DMS53 (cell line): Measurements from ENCODE around the gene BMERB1.
"Not testable (repeated sequence)": the region's sequence is repeated elsewhere in the genome, so short reads cannot be mapped to it uniquely, and the experiment has no call there.

Experiments used
- DNase-seq: peaks from one replicate; lab custom pipeline; 2025; lab: John Stamatoyannopoulos, UW

The BMERB1 gene

DNA sequence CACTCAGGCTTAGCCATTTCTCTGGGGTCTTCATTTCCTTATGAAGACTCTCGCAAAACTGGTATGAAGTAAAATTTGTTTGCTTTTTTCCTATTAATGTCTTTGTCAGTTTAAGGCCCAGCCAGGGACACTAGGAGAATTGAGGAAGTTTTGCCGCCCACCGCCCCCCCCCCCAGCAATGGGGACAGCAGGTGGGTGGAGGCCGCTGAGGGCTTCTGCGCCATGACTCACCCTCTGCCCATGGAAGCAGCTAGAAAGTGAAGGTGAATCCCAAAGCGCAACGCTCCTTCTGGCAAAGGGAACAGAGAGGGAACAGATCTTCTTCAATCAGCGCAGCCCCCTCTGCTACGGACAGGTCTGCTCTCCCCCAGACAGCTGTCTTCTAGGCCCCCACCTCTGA, 158.8 kb downstream of the BMERB1 start:
- no peak for DNase-seq

DNA sequence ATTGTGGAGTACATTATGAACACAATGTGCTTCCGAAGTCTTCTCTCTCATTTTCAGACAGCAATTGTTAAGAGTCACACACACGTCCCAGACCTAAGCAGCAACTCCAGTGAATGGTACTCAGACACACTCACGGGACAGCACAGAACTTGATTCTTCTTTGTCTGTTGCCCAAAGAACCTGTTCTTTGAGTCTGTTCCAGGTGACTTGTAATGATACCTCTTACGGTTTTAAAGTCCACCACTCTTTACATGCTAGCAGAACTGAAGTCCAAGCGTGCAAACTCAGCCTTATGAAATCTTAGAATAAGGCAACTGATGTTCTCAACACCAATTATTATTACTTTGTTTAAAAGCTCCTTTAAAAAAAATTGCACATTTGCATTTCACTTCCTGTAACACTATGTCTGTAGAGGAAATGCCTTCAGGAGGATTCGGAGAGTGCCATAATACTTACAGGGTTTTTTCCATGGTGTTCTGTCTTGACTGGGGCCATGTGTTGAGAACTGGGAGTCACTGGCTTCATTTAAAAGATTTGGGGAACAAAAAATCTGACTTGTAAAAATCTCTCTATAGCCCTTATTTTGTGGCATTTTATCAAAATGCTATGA, 160.4 kb downstream of the BMERB1 start:
- DNase-seq = peak; percentile 73

GRCh38 chr16:15597135-15597534, 162.7 kb downstream of the BMERB1 start:
- no peak for DNase-seq

GRCh38 chr16:15597822-15598647, 163.6 kb downstream of the BMERB1 start:
- no peak for DNase-seq

DNA sequence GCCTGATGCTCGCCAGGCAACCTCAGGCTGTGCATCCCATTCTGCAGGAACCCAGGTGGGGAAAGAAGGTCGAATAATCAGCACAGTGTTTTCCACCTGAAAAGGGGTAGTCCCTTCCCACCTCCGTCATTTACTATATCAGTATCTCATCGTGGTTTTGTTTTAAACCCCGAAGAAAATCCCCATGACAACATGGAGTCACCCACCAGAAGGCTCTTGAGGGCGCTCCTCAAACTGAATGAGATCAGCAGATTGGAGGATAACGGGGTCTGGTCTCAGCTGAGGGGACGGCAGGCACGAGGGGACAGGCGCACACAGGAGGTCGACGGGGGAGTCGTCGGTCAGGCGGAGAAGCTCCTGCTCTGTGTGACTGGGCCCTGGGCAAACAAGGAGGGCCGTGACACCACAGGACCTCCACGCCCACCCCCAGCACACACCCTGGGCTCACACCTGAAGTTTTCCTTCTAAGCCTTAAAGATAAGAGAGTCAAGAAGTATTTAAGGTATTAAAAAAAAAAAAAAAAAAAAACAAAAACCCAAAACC, 164.3 kb downstream of the BMERB1 start:
- DNase-seq = no peak

DNA sequence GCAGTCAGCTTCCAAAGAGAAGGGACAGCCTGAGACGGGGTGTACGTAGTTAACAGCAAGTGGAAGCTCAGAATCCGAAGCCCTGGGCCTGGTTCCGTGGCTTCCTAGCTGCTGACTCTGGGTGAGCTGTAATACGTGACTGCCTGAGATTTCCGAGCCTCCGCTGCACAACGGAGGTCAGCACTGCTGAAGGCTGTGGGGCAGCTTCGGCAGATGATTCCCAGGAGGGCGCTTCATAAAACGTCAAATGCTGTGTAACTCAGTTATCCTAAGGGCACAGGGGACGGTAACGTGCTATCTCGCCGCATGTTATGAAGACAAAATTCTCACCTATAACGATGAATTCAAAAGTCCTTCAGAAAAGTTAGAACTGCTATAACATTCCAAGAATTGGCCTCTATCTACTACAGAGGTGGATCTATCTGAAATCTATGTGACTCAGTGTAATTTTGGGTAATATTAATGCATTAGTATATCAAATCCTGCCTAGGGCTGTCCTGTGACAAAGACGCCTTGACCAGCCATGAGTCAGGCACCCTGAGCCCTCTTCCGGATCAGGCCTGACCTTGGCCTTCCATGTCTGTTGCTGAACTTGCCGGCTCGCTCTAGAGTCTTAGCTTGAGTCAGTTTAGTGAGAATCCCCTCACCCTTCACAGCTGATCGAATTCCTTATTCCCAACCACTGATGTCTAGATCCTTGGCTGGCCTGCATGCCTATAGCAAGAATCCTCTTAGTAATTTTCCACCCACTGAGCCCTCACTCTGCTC, 165.1 kb downstream of the BMERB1 start:
- no peak for DNase-seq

DNA sequence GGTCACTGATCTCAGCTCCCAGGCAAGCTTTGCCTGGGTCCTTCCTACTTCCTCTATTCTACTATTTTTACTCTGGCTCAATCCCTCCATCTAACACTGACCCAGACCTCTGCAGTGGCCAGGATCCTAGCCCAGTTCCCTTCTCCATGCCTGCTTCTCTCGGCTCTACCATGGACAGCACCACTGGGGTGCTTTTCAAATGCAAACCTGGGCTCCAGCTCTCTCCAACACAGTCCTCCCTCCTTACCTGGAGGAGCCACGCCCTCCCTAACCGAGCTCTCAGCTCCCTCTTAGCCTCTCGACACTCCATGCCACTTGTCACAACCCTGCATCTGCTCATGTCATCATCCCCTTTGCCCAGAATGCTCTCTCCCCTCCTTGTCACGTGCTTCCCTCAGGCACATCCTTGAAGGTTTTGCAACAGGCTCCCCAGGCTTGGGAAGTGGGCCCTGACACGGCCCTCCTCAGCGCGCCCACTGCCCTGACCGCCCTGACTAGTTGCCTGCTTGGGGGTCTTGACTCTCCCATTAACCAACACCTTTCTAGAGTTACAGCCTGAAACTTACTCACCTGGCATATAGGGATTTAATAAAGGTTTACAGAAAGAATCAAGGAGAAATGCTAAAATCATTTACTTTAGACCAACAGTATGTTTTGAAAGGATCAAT, 167.0 kb downstream of the BMERB1 start:
- no peak for DNase-seq

- DNase-seq = no peak
These were observed 168.1 kb downstream of the BMERB1 start for GRCh38 chr16:15602285-15603044.

DNA sequence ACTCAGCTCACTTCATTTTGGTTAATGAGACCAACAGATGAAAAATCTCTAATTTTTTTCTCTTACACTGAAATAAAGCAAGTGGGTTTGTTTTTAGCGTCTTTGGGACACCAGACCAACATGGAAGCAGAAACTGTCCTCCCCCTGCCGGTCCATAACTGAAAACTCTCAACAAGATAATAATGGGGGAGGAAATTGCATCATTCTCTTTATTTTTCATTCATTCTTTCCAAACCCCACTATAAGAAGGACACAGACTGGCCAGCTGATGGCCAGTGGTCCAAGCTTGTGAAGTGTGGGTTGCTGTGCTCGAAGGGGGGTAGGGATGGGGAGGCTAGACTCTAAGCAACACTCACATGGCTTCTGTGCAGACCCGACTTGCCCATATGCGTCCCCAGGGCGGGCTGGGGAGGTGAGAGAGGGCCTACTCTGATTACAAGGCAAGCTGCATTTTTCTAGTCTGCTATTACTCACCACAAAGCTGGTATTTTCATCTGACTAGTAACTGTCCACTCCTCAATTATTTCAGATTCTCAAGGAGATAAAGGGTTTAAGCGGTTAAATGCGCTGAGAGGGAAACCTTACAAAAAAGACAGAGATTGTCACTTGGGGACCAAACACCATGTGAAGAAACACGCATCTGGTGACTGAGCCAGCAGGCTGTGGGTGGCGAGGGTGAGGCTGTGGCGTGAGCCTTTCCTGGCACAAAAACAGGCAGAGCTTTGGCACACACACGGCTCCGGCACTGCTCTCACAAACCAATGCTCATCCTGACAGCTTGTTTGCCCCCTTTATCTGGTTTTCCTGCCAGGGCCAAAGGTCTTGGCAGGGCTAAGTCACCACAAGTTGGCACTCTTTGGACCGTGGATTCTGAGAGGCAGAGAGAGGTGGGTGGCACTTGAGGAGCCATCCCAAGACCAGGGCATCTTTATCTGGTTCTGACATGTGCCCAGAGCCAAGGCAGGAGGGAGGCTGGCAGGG, 170.4 kb downstream of the BMERB1 start:
- DNase-seq = no peak

DNA sequence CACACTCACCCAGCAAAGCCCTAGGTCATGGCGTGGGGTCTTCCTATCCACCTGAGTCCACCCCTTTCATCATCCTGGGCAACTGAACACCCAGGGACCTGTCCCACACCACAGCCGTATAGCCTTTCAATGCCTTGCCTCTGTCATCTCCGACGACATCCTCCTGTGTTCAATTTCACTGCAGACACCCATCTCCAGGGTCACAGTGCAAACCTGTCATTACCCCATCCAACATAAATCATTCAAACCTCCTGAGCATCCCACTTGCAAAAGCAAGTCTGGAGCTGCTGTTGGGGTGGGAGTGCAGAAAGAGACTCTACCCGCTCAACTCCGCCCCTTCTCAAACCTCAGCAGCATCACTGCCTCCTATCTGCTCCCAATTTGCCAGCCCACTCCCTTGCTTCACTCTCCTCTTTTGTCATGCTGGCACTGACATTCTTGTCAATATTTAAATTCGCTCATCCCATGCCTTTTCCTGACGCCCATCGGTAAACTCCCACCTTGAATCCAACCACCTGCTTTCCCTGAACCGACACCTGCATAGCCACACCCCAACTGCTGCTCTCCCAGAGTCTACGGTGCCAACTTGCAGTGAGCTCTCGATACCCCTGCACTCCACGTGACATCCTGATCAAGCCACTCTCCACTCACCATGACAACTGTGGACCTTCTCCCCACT, 171.6 kb downstream of the BMERB1 start:
- no peak for DNase-seq

- DNase-seq = no peak
These were observed 172.3 kb downstream of the BMERB1 start for GRCh38 chr16:15606518-15607220.

GRCh38 chr16:15607221-15607699, 172.9 kb downstream of the BMERB1 start:
- DNase-seq = not testable (repeated sequence)

- peak; percentile 20 for DNase-seq
These were observed 173.5 kb downstream of the BMERB1 start for GRCh38 chr16:15607700-15608396.

GRCh38 chr16:15608398-15609285, 174.3 kb downstream of the BMERB1 start:
- no peak for DNase-seq

DNA sequence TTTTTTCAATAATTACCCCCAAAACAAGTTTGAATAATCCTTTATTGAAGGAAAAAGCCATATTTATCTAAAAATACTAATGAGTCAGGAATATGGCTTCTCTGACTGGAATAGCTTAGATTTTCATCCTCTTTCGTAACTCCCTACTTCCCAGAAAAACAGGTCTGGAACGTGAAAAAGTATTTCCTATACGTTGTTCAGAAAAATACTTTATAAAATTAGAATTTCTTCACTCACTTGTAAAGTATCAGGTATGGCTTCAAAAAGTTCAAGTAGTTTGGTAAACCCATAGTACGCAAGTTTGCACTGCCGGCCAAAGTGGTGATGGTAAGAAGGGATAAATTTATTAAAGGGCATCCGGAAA, 174.9 kb downstream of the BMERB1 start:
- DNase-seq = no peak

DNA sequence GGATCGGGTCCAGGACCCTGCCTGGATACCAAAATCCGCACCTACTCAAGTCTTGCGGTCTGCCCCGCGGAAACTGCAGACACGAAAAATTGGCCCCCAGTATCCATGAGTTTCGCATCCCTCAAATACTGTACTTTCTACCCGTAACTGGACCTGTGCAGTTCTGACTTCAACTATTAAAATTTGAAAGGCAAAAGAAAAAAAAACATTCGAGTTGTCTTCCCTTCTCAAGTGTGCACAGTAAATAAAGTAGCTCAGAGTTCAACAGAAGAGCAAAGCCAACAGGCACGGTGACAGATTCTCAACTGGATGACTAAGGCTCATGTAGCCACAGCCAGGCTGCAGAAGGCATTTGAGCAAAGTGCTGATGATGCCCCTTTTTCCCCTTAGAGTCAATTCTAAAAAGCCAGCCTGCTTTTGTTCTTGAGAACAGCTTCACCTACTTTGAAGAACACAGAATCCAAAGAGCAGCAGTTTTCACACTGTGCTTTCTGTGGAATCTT, 176.0 kb downstream of the BMERB1 start:
- no peak for DNase-seq

DNA sequence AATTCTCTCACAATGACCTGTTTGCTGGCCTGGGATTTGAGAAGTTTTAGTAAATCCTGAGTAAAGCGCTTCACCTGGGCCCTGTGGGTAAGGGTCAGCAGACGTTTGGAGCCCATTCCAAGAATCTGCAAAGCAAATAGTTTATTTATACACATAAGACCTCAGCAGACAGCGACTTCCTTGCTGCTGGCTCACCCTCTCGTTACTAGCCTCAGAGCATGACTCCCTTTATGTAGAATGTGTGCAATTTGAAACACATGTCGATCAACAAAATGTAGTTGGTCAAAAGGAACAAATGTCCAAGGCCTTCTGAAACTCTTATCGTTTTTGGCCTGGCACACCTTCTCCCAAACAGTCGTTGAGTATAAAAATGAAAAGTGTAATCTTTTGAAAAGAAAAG, 177.2 kb downstream of the BMERB1 start:
- no peak for DNase-seq
